GM15510 (cell line): ENCODE data around the gene ONECUT3.

ENCODE experiments used
- POLR2A ChIP-seq: IDR thresholded peaks from 3 replicates; pipeline ENCODE4 v1.6.1; 2011; ENCODE audit warnings: borderline replicate concordance; ENCODE audit not compliant: insufficient read length; ENCODE audit errors: extremely low read depth

Gene ONECUT3

DNA sequence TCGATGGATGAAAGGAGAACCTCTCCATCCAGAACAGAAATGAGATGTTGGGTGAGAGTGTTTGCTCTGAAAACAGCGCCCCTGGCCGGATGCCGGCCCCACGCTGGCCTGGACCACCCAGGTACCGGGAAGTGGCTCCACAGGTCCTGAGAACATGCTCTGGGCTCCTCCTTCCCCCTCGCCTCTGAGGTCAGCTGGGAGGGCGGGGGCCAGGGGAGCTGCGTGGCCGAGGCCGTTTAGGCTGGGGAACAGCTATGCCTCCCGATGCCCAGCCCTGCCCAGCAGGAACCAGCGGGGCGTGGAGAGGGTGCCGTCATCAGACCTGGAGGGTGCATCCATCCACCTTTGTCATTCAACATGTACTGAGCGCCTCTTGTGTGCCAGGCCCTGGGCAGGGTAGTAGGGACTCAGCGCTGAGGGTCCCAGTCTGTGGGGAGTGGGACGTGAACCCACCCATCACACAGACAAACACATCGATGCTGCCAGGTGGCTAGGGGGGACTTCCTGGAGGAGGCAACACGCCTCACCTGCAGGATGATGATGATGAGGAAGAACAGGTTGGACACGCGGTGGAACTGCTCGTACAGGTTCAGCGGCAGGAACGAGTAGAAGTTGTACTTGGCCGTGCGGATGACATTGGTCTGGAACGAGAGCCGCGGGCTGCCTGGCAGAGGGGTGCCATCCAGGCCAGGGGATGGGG lies 54.5 kb downstream of the ONECUT3 start:
- TF ChIP-seq POLR2A = no peak

DNA sequence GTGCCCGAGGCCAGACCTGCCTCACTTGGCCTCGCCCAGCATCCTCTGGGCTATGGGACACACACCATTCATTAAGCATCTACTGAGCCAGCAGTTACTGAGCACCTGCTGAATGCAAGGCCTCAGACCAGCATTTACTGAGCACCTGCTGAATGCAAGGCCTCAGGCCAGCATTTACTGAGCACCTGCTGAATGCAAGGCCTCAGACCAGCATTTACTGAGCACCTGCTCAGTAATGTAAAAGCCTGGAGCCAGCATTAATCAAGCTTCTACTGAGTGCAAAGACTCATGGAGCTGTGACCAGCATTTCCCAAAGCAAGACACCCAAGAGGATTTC lies 55.1 kb downstream of the ONECUT3 start:
- TF ChIP-seq POLR2A = no peak

DNA sequence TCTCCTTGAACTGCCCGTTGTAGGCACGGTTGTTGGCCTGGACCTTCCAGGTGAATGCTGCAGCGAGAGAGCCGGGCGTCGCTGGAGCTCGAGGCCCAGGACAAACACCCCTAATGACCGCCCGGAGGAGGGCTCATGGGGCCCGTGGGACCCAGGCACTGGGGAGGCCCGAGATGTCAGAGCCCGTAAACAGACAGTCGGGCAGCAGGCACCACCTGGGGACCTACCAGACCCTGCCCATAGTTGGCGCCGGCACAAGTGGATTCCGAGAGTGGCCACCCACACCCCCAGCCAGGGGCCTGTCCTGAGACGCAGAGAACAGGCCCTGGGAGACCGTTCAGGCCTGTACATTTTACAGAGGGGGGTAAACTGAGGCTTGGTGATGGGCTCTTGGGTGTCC lies 56.4 kb downstream of the ONECUT3 start:
- TF ChIP-seq POLR2A = no peak

DNA sequence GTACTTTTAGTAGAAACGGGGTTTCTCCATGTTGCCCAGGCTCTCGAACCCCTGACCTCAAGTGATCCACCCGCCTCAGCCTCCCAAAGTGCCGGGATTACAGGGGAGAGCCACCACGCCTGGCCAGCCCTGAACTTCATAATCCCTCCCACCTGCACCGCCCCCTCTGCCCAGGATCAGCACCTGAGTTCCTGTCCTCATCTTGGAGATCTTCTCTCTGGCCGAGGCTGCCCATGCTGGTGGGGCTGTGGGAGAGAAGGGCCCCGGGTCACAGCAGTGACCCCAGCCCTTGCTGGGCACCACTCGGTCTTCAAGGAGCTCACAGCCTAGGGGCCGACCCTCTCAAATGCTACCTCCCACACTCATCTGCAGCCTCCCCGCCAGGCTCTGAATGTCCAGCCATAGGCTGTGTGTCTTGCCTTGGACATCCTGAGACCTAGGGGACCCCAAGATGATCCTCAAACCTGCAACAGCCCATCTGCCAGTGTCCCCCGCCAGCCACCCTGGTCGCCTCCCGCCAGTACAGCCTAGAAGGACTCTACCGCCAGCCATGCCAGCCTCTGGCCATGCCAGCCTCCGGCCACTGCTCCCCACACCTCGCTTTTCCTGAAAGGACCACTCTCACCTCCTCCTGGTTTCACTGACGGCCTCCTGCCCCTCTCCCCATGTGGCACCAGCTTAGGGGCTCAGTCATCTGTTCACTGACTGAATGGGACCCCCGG lies 57.3 kb downstream of the ONECUT3 start:
- no peak for TF ChIP-seq POLR2A

DNA sequence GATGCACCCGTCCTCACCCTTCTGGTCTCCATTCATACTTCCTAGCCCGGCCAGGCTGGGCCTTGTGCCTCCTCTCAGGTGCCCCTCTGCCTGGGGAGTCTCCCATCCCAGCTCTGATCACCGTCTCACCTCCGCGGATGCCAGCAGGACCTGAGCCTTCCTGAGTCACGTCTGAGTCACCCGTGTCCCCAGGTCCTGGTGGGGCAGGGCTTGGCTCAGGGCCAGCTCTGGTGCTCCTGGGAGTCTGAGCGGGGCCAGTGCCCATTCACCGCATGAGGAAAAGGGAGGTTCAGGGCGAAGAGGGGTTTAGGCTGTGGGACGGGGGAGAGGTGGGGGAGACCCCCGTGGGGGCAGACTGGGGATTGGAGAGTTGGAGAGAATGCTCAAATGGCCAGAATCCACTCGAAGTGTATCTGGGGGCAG lies 58.2 kb downstream of the ONECUT3 start:
- TF ChIP-seq POLR2A = no peak

DNA sequence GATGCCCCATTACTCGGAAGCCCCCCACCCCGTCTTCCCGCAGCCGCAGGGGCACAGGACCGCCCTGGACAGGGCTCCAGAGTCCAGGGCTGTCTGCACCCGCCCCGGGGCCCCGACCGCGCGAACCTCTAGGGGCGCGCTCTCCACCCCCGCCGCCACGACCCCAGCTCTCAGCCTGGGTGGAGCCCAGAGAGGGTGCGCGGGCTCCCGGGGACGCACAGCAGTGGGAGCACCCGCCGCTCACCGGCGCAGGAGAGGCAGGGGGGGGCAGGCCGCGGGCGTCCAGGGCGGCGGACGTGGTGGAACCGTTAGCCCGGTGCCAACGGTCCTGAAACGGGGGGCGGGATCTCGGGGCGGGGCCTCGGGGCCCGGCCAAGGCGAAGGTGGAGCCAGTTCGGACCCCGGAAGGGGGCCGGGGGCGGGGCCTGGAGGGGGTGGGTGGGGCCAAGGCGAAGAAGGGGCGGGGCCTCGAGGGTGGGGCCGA lies 58.7 kb downstream of the ONECUT3 start, which contains the start of gene ATP8B3:
Gene ATP8B3, minus strand, starts transcription at position 335 of the 484 bp plus-strand sequence. CDS start 540 bp downstream, outside the sequence.
- TF ChIP-seq POLR2A = peak; percentile 29

DNA sequence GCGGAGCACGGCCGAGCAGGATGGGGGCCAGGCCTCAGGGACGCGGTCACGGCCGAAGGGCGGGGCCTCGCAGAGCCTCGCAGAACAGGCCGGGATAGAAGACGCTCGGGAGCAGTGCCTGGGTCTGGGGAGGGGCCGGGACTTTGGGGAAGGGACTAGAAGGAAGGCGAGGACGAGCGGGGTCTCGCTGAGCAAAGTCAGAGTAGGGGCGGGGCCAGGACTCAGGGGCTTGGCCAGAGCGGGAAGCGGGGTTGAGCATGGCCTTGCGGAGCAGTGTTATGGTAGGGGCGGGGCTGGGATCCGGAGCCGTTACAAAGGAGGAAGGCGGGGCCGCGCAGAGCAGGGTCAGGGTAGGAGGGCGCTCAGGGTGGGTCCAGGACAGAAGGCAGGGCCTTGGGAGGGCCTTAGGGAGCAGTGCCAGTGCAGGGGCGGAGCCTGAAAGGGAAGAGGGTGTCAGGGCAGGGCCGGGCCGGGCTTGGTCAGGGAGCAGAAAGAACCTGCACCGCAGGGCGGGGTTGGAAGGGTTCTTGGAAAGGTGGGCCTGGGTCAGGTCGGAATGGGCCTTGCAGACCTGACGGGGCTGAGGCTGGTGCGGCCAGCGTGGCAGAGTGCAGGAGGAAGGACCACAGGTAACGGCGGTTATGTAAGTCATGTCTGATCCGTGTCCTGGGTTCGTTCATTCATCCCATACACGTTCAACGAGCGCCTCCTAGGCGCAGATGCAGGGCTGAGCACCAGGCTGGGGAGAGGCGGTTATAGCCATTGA lies 59.3 kb downstream of the ONECUT3 start:
- peak; percentile 54 for TF ChIP-seq POLR2A

DNA sequence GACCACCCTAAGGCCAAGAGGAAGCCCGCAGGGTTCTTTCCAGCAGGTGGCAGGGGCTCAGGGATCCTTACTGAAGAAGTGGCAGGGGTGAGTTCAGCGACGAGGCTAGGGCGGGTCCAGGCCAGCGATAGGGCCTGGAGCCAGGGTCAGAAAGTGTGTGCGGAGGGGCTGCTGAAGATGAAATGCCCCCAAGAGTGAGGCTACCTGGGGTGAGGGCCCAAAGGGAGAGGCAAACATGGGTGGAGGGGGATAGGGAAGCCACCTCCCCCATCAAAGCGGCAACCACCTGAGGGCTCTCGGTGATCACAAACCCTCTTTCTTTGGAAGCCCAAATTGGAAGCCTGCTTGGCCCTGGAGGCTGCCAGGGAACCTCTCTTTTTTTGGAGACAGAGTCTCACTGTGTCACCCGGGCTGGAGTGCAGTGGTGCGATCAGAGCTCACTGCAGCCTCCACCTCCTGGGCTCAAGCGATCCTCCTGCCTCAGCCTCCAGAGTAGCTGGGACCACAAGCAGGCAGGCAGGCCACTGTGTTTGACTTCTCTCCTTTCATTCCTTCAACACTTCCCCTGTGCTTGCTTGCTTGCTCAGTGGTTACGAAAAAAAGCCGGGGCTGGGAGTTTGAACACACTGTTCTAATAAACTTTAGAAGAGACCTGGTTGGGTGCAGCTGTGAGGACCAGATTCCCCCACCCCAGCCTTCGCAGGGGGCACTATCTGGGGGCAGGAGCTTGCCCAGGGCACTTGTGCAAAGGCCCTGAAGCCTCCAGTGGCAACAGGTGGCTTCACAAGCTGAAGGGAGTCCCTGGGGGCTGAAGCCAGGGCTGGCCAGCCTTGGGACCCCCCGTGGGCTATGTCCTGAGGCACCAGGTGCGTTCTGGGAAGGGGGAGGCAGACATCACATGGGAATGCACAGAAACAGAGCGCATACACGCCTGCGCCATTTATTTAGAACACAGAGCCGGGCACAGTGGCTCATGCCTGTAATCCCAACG lies 60.2 kb downstream of the ONECUT3 start:
- TF ChIP-seq POLR2A = no peak

DNA sequence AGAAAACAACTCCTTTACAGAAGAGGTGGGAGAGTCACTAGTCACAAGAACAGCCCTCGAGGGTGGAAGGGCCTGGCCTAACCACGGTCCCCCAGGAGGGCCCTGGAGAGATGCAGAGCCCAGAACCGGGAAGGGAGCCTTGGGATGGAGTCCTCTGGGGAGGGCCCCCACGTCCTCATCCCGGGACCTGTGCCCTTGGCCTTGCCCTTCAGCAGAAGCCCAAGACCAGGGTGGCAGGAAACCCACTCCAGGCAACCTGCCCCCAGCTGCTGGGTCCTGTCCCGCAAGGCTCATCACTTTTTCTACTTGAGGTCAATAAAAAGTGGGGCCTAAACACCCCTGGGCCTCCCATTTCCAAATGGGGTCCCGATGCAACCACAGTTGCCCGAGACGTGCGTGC lies 61.1 kb downstream of the ONECUT3 start:
- TF ChIP-seq POLR2A = no peak

DNA sequence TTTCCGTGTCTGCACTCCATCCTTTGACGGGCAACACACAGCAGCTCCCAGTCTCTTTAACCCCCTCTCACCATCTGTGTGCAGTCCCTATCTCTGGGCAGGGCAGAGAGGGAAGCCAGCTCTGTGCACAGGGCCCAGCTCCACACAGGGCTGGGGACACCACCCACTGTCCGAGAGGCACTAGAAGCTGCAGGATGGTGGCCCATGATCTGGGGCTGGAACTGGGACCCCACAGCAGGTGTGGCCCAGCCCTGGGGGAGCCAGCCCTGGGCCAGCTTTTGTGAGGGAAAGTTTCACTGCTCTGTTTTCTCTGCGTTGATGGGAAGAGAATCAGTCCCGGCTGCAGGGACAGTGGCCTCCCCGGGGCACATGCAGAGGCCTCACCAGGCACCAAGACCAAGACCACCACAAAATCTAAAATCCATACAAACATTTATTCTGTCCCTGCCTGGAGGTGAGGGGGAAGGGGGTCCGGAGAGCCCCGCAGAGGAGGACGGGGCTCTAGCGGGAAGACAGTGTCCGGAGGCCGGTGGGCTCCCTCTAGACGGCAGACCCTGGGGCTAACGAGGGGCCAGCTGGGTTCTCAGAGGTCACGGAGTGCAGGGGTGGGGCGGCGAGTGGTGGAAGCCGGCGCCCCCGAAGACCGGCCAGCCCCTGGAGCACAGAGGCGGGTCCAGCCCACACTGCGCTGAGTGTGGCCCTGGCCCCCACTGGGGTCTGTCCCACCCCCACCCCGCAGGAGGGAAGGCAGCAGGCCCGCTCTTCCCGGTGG lies 61.7 kb downstream of the ONECUT3 start:
- TF ChIP-seq POLR2A = no peak

DNA sequence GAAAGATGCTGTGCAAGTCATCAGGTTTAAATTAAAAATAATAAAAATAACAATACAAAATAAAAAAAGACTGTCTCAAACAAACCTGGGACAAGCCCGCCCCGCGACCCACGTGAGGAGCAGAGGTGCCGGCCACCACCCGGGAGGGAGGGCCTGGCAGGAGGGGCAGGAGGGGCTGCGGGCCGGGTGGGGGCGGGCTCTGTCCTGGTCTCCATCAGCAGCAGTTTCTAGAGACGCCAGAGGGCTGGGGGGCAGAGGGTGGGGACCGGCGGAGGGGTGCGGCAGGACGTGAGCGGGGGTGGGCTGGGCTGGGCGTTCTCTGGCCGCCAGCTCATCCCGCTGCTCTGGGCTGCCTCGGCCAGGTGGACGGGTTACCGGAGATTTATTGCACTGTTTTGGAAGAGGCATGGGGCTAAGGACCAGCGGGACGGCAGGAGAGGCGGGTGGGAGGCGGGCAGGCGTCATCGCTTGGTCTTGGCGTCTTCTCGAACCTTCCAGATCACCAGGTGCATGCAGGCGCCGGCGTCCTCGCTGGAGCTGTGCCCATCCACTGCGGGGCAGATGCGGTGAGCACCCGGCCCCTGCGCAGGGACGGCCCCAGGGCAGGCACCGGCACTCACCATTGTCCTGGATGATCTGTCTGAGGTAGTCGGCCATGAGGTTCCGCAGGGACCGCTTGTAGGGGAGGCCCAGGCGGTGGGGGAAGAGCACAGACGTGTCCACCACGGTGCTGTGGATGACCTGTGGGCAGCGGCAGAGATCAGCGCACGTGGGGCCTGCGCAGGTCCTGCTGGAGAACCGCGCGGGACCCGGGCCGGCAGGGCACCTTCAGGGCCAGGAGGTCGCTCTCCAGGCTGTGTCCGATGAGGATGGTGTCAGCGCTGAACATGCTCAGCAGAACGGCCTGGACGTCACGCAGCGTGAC lies 62.6 kb downstream of the ONECUT3 start:
- TF ChIP-seq POLR2A = peak; percentile 9

DNA sequence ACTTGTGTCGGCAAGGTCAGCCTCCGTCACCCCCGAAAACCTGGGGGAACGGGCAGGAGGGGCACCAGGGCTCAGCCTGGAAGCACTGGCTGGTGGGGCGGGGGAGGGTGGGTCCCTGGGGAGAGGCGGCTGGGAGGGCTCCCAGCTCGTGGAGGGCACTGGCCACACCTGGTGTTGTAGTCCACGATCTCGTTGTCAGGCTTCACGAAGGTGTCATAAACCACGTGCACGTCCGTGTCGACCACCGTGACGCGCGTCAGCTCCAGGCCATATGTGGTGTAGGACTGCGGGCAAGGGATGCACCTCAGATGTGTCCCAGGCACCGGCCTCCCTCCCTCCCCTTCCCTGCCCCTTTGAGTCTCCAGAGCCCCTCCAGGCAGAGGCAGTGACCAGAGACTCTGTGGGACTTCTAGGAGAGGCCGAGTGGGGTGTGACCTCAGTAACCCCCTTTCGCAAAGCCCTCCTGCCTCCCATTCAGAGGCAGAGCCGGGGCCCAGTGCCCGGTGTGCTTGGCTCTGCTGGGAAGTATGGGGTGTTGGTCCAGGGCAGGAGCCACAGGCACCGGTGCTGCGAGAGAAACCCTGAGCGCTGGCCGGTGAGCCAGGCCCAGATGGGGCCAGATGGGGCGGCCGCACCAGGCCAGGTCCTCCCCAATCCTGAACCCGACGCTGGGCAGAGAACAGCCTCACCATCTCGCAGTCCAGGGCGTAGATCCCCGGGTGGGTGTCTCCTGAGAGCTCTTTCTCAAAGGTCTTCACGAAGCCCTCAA lies 63.4 kb downstream of the ONECUT3 start:
- peak; percentile 8 for TF ChIP-seq POLR2A
